T-cell (primary cell): ENCODE results near the gene PMF1. TPM values are rescaled to one million over a fixed set of nuclear protein-coding genes. Genes with fewer than 3 reads are reported as not detected.
A peak's percentile ranks its signal among the peaks of the same experiment; 100 is the strongest.

Source experiments
- ATAC-seq, 4 experiments: fragments of 200-7000 bp in 3 of 4; fragments of 150-1000 bp in 1 of 4; cut with Tn5 transposase; replicated peaks in 1 of 4; 1 replicate in 3 of 4; 2 replicates in 1 of 4; pipeline ENCODE4 v1.10.0; 2021; ENCODE audit warnings: moderate library complexity in 3 of 4, mild to moderate bottlenecking in 2 of 4, moderate number of reproducible peaks in 1 of 4
- CTCF ChIA-PET, 2 donors: fragments of 300-600 bp; sonication (Branson Sonifier 250); formaldehyde crosslinking; loops; one replicate each; lab custom pipeline; 2022; ENCODE audit warnings: antibody characterized with exemption in 2 of 2; lab: Charles Lee
- POLR2A ChIA-PET, 2 donors: fragments of 300-600 bp; sonication (Branson Sonifier 250); formaldehyde crosslinking; loops; one replicate each; lab custom pipeline; 2022; ENCODE audit warnings: antibody characterized with exemption in 2 of 2; lab: Charles Lee
- DNase-seq, 35 experiments: peaks; one replicate each; pipeline versions ENCODE4 v3.0.0 to v3.0.0-alpha.2; 2013 to 2023
- H3K27ac ChIP-seq: one replicate; pipeline ENCODE4 v1.5.1; 2013; ENCODE audit warnings: low read length
- H3K27me3 ChIP-seq, 2 experiments: replicated peaks in 1 of 2; 1 replicate in 1 of 2; 2 replicates in 1 of 2; pipeline versions ENCODE4 v1.6.1 to v1.7.0; 2013; ENCODE audit warnings: low read length in 1 of 2, mixed read lengths in 1 of 2; ENCODE audit not compliant: control insufficient read depth in 2 of 2, insufficient read depth in 2 of 2; ENCODE audit errors: extremely low read depth in 1 of 2
- H3K36me3 ChIP-seq, 2 donors: 1 replicate in 1 of 2; 2 replicates in 1 of 2; pipeline versions ENCODE4 v1.6.1 to v1.7.0; 2013; ENCODE audit warnings: low read length in 1 of 2; ENCODE audit not compliant: control insufficient read depth in 2 of 2, insufficient read depth in 1 of 2; ENCODE audit errors: extremely low read depth in 1 of 2
- H3K4me1 ChIP-seq, 2 experiments: 1 replicate in 1 of 2; 2 replicates in 1 of 2; pipeline versions ENCODE4 v1.6.1 to v1.7.0; 2013; ENCODE audit warnings: low read length in 2 of 2, mixed read lengths in 1 of 2; ENCODE audit not compliant: insufficient read depth in 2 of 2, control insufficient read depth in 1 of 2; ENCODE audit errors: extremely low read depth in 1 of 2
- H3K4me3 ChIP-seq, 2 donors: 1 replicate in 1 of 2; 2 replicates in 1 of 2; pipeline versions ENCODE4 v1.5.1 to v1.7.0; 2013; ENCODE audit warnings: mild to moderate bottlenecking in 2 of 2, low read length in 1 of 2, moderate library complexity in 1 of 2; ENCODE audit not compliant: control insufficient read depth in 1 of 2; ENCODE audit errors: extremely low read depth in 1 of 2
- H3K9me3 ChIP-seq: 2 replicates; pipeline ENCODE4 v1.7.0; 2013
- H3K27ac Mint-ChIP-seq, 2 donors: one replicate each; pipeline ENCODE4 v1.8.0; 2020 to 2021; ENCODE audit warnings: mild to moderate bottlenecking in 2 of 2, mixed read lengths in 2 of 2
- H3K27me3 Mint-ChIP-seq, 2 donors: one replicate each; pipeline ENCODE4 v1.8.0; 2021 to 2022; ENCODE audit warnings: mixed read lengths in 2 of 2
- H3K36me3 Mint-ChIP-seq: one replicate; pipeline ENCODE4 v1.8.0; 2021; ENCODE audit warnings: mixed read lengths
- H3K4me1 Mint-ChIP-seq, 3 donors: one replicate each; pipeline ENCODE4 v1.8.0; 2020 to 2022; ENCODE audit warnings: mixed read lengths in 3 of 3, mild to moderate bottlenecking in 1 of 3
- H3K4me3 Mint-ChIP-seq, 3 donors: one replicate each; pipeline ENCODE4 v1.8.0; 2020 to 2022; ENCODE audit warnings: mild to moderate bottlenecking in 3 of 3, mixed read lengths in 3 of 3, moderate library complexity in 3 of 3
- H3K9me3 Mint-ChIP-seq, 3 donors: one replicate each; pipeline ENCODE4 v1.8.0; 2020 to 2022; ENCODE audit warnings: mixed read lengths in 3 of 3
- WGBS: methylation state at CpG from one replicate; pipeline ENCODE4 v1.1.5; 2013; ENCODE audit warnings: missing lambda C conversion rate; ENCODE audit not compliant: insufficient coverage; 5-methylcytosine and 5-hydroxymethylcytosine counted together
- total RNA-seq, 35 experiments: library from RNA in 6 of 35; stranded (reverse) in 6 of 35; fragments of 120-200 nt in 1 of 35; gene quantifications; one replicate each; pipeline versions ENCODE4 v1.2.1 to v1.2.4 and lab custom pipeline; 2013 to 2026

The PMF1 gene
- total RNA-seq, 5 donors from 2014 or later (not counting 1 experiment from before 2014, with no cell fraction given), result 54.7 to 58.7 (median 57.6) TPM

GRCh38 chr1:156200044-156200443 is 12.8 kb upstream of the PMF1 start:
- Mint-ChIP-seq H3K36me3 (peaks cover 32% of the 10 kb centered on the region), H3K27me3 (no peaks in the 10 kb centered on the region), H3K4me1 (peaks cover 51 to 53% (median 52%) of the 10 kb centered on the region in 3 donors), H3K4me3 (no peak overlapping the region), H3K9me3 (no peaks in the 10 kb centered on the region), H3K27ac (no peak overlapping the region)
- H3K9me3 ChIP-seq, result no peaks in the 10 kb centered on the region
- 95% methylated on average over 5 of the region's 8 CpGs for WGBS
- H3K36me3 ChIP-seq, result peaks cover 6 to 42% of the 10 kb centered on the region in 2 donors
- H3K4me3 ChIP-seq, result no peak overlapping the region
- DNase-seq (no peak), ATAC-seq (no peak)
- H3K27ac ChIP-seq, result no peak overlapping the region
- POLR2A ChIA-PET, result no interaction called here
- H3K4me1 ChIP-seq, result peaks cover 0 to 41% of the 10 kb centered on the region in 2 experiments
- CTCF ChIA-PET, result interaction anchor here in 1 of 2 donors (0.5 to 2.1 kb wide), 2 partner anchors 25 to 212 kb away, joined by 5 to 6 read pairs; no protein-coding TSS in a partner anchor
- H3K27me3 ChIP-seq, result no peaks in the 10 kb centered on the region

GRCh38 chr1:156203331-156203730 is 9.5 kb upstream of the PMF1 start:
- Histone ChIP-seq H3K27ac (no peak overlapping the region), H3K4me3 (no peak overlapping the region), H3K9me3 (no peaks in the 10 kb centered on the region), H3K27me3 (no peaks in the 10 kb centered on the region), H3K36me3 (peaks cover 0 to 50% of the 10 kb centered on the region in 2 donors), H3K4me1 (peaks cover 0 to 23% of the 10 kb centered on the region in 2 experiments)
- H3K4me3 Mint-ChIP-seq, result no peak overlapping the region
- H3K36me3 Mint-ChIP-seq, result peaks cover 25% of the 10 kb centered on the region
- H3K27me3 Mint-ChIP-seq, result no peaks in the 10 kb centered on the region
- CTCF ChIA-PET, result interaction anchor here in 1 of 2 donors (0.5 kb wide), 1 partner anchor 1154 kb away, joined by 3 read pairs; no protein-coding TSS in a partner anchor
- ATAC-seq (no peak), DNase-seq (no peak)
- H3K4me1 Mint-ChIP-seq, result peaks cover 25 to 30% (median 27%) of the 10 kb centered on the region in 3 donors
- POLR2A ChIA-PET, result interaction anchor here in 1 of 2 donors (0.9 kb wide), 1 partner anchor 10 kb away, joined by 3 read pairs; the partner anchor contains the start of gene SLC25A44
- H3K27ac Mint-ChIP-seq, result no peak overlapping the region
- H3K9me3 Mint-ChIP-seq, result no peaks in the 10 kb centered on the region

GRCh38 chr1:156204686-156205085 is 8.1 kb upstream of the PMF1 start:
- no peak overlapping the region for H3K27ac Mint-ChIP-seq
- peaks cover 0 to 60% of the 10 kb centered on the region in 2 donors for H3K36me3 ChIP-seq

GRCh38 chr1:156211243-156211642 is 1.6 kb upstream of the PMF1 start:
- Histone ChIP-seq H3K4me3 (no peak overlapping the region), H3K9me3 (no peaks in the 10 kb centered on the region), H3K27me3 (no peaks in the 10 kb centered on the region), H3K27ac (no peak overlapping the region), H3K36me3 (peaks cover 4 to 46% of the 10 kb centered on the region in 2 donors), H3K4me1 (peaks cover 3 to 27% of the 10 kb centered on the region in 2 experiments)
- Mint-ChIP-seq H3K4me3 (peak overlapping the region in 1 of 3 donors; percentile 14), H3K27ac (peak overlapping the region; percentile 14 to 62), H3K4me1 (peaks cover 23 to 34% (median 32%) of the 10 kb centered on the region in 3 donors), H3K9me3 (no peaks in the 10 kb centered on the region), H3K27me3 (no peaks in the 10 kb centered on the region), H3K36me3 (peaks cover 21% of the 10 kb centered on the region)
- WGBS, result 100% methylated on average over 1 of the region's 3 CpGs
- ATAC-seq (no peak), DNase-seq (no peak)
- CTCF ChIA-PET, result interaction anchor here in 1 of 2 donors (1.1 kb wide), 2 partner anchors 13 to 14 kb away, joined by 3 to 4 read pairs; no protein-coding TSS in a partner anchor
- POLR2A ChIA-PET, result interaction anchor here in 1 of 2 donors (1.0 kb wide), 1 partner anchor 22 kb away, joined by 3 read pairs; no protein-coding TSS in a partner anchor

More at GRCh38 chr1:156204686-156205085, 8.1 kb upstream of the PMF1 start:
- Histone ChIP-seq H3K27me3 (no peaks in the 10 kb centered on the region), H3K4me1 (peaks cover 0 to 11% of the 10 kb centered on the region in 2 experiments), H3K27ac (no peak overlapping the region), H3K4me3 (no peak overlapping the region), H3K9me3 (no peaks in the 10 kb centered on the region)
- ChIA-PET POLR2A (no interaction called here), CTCF (no interaction called here)
- no peaks in the 10 kb centered on the region for H3K27me3 Mint-ChIP-seq
- 90% methylated on average over 2 of the region's 3 CpGs for WGBS
- peaks cover 11 to 17% (median 14%) of the 10 kb centered on the region in 3 donors for H3K4me1 Mint-ChIP-seq
- H3K9me3 Mint-ChIP-seq, result no peaks in the 10 kb centered on the region
- no peak overlapping the region for H3K4me3 Mint-ChIP-seq
- ATAC-seq, result no peak
- peaks cover 28% of the 10 kb centered on the region for H3K36me3 Mint-ChIP-seq
- DNase-seq, result no peak

GRCh38 chr1:156212130-156212529 is 677 bp upstream of the PMF1 start:
- H3K27ac Mint-ChIP-seq, result peak overlapping the region; percentile 98
- peaks cover 4 to 40% of the 10 kb centered on the region in 2 donors for H3K36me3 ChIP-seq
- H3K36me3 Mint-ChIP-seq, result peaks cover 21% of the 10 kb centered on the region
- no peaks in the 10 kb centered on the region for H3K9me3 Mint-ChIP-seq
- peaks cover 23 to 39% (median 33%) of the 10 kb centered on the region in 3 donors for H3K4me1 Mint-ChIP-seq
- DNase-seq (no peak), ATAC-seq (no peak)
- H3K27ac ChIP-seq, result peak overlapping the region; percentile 97
- ChIA-PET POLR2A (interaction anchor here (0.5 to 1.9 kb wide), 6 partner anchors 13 to 468 kb away, joined by 3 to 32 read pairs (median 4); partner anchors contain the start of genes SLC25A44 (in 1 of the 2) and SMG5 (in 1 of the 2)), CTCF (interaction anchor here (0.9 to 2.7 kb wide), 5 partner anchors 13 to 64 kb away, joined by 3 to 40 read pairs (median 4); partner anchors contain the start of gene SLC25A44 (in 1 of the 2))
- no peaks in the 10 kb centered on the region for H3K27me3 Mint-ChIP-seq
- peak overlapping the region in 1 of 2 donors; percentile 93 for H3K4me3 ChIP-seq
- H3K4me3 Mint-ChIP-seq, result peak overlapping the region; percentile 95 to 96 (median 95)
- WGBS, result 100% methylated on average over 5 of the region's 9 CpGs
- no peaks in the 10 kb centered on the region for H3K9me3 ChIP-seq
- H3K27me3 ChIP-seq, result no peaks in the 10 kb centered on the region
- H3K4me1 ChIP-seq, result peaks cover 3 to 29% of the 10 kb centered on the region in 2 experiments

- POLR2A ChIA-PET, result interaction anchor here (0.6 to 1.9 kb wide), 5 partner anchors 11 to 112 kb away, joined by 3 to 32 read pairs (median 3); partner anchors contain the start of gene SLC25A44 (in 1 of the 2)
- CTCF ChIA-PET, result interaction anchor here (0.6 to 2.7 kb wide), 8 partner anchors 11 to 890 kb away, joined by 3 to 40 read pairs (median 4); partner anchors contain the start of gene SLC25A44 (in 1 of the 2)
- Histone ChIP-seq H3K36me3 (peaks cover 4 to 29% of the 10 kb centered on the region in 2 donors), H3K4me1 (peaks cover 7 to 42% of the 10 kb centered on the region in 2 experiments), H3K27me3 (no peaks in the 10 kb centered on the region), H3K27ac (peak overlapping the region; percentile 97), H3K4me3 (peak overlapping the region; percentile 91 to 93), H3K9me3 (no peaks in the 10 kb centered on the region)
- Mint-ChIP-seq H3K27ac (peak overlapping the region; percentile 98), H3K4me3 (peak overlapping the region; percentile 95 to 96 (median 95)), H3K36me3 (peaks cover 14% of the 10 kb centered on the region), H3K9me3 (no peaks in the 10 kb centered on the region), H3K27me3 (no peaks in the 10 kb centered on the region), H3K4me1 (peaks cover 34 to 52% (median 46%) of the 10 kb centered on the region in 3 donors)
- DNase-seq (no peak), ATAC-seq (no peak)
- 86% methylated on average over 3 of the region's 11 CpGs for WGBS
Measured at GRCh38 chr1:156213644-156213966, 798 bp downstream of the PMF1 start.
